ENCODE data around the gene GPR158.

GRCh38 chr10:25232204-25232603 is 57.4 kb downstream of the GPR158 start:
- TF ChIP-seq, protein P1, sequence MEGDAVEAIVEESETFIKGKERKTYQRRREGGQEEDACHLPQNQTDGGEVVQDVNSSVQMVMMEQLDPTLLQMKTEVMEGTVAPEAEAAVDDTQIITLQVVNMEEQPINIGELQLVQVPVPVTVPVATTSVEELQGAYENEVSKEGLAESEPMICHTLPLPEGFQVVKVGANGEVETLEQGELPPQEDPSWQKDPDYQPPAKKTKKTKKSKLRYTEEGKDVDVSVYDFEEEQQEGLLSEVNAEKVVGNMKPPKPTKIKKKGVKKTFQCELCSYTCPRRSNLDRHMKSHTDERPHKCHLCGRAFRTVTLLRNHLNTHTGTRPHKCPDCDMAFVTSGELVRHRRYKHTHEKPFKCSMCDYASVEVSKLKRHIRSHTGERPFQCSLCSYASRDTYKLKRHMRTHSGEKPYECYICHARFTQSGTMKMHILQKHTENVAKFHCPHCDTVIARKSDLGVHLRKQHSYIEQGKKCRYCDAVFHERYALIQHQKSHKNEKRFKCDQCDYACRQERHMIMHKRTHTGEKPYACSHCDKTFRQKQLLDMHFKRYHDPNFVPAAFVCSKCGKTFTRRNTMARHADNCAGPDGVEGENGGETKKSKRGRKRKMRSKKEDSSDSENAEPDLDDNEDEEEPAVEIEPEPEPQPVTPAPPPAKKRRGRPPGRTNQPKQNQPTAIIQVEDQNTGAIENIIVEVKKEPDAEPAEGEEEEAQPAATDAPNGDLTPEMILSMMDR (IDR thresholded peaks at IDR 0.05; ENCODE audit: insufficient read depth, low read length, poor library complexity, severe bottlenecking) = no peak
- TF ChIP-seq EZH2phosphoT487 (conservative IDR thresholded peaks at IDR 0.05; ENCODE audit: low read length) = no peak
